Fibroblast of the aortic adventitia (primary cell): Measurements from ENCODE around the gene DEPDC1B. TPM values are rescaled to one million over a fixed set of nuclear protein-coding genes. Genes with fewer than 3 reads are reported as not detected.
"Not testable (repeated sequence)": the region's sequence is repeated elsewhere in the genome, so short reads cannot be mapped to it uniquely, and the experiment has no call there.

ENCODE experiments used
- DNase-seq: peaks from one replicate; pipeline ENCODE4 v3.0.0-alpha.2; 2010; ENCODE audit warnings: low read depth
- H3K4me3 ChIP-seq: 2 replicates; pipeline ENCODE4 v1.5.1; 2011; ENCODE audit warnings: low read depth, mild to moderate bottlenecking, control low read depth, low read length, moderate library complexity
- CTCF ChIP-seq: IDR thresholded peaks from 2 replicates; pipeline ENCODE4 v1.5.1; 2011; ENCODE audit warnings: mild to moderate bottlenecking, low read length, control low read depth, inconsistent platforms; ENCODE audit not compliant: insufficient read depth
- total RNA-seq: library from RNA; depleted of rRNA; stranded (reverse); fragments of >200 nt; gene quantifications from 2 replicates; pipeline ENCODE4 v1.2.3, GENCODE V29; 2012; ENCODE audit warnings: low replicate concordance

The DEPDC1B gene
- total RNA-seq, 1 donor = 8.0 TPM

GRCh38 chr5:60632153-60632552 is 67.8 kb downstream of the DEPDC1B start:
- H3K4me3 ChIP-seq = no peak overlapping the region
- TF ChIP-seq CTCF = no peak
- DNase-seq = no peak

- no peak for DNase-seq
- no peak for TF ChIP-seq CTCF
- no peak overlapping the region for H3K4me3 ChIP-seq
These were observed 69.1 kb downstream of the DEPDC1B start for GRCh38 chr5:60630836-60631235.

GRCh38 chr5:60630179-60630578 is 69.8 kb downstream of the DEPDC1B start:
- no peak for TF ChIP-seq CTCF
- H3K4me3 ChIP-seq = no peak overlapping the region
- no peak for DNase-seq

GRCh38 chr5:60624875-60625274 is 75.1 kb downstream of the DEPDC1B start:
- not testable (repeated sequence) for DNase-seq

GRCh38 chr5:60620752-60621151 is 79.2 kb downstream of the DEPDC1B start:
- H3K4me3 ChIP-seq, DNase-seq: not testable (repeated sequence)

More at GRCh38 chr5:60624875-60625274, 75.1 kb downstream of the DEPDC1B start:
- H3K4me3 ChIP-seq = not testable (repeated sequence)

GRCh38 chr5:60613826-60614225 is 86.1 kb downstream of the DEPDC1B start:
- DNase-seq = no peak
- TF ChIP-seq CTCF = no peak

GRCh38 chr5:60611099-60611740 is 88.7 kb downstream of the DEPDC1B start:
- no peak overlapping the region for H3K4me3 ChIP-seq
- TF ChIP-seq CTCF = no peak
- DNase-seq = no peak

More at GRCh38 chr5:60613826-60614225, 86.1 kb downstream of the DEPDC1B start:
- no peak overlapping the region for H3K4me3 ChIP-seq

- no peak for TF ChIP-seq CTCF
- no peak overlapping the region for H3K4me3 ChIP-seq
- DNase-seq = peak; percentile 35
These were observed 95.2 kb downstream of the DEPDC1B start for GRCh38 chr5:60604771-60605170.
